GM10266 (cell line): ENCODE measurements around the gene ARID1B.

ENCODE experiments used
- DNase-seq: peaks from one replicate; pipeline ENCODE4 v3.0.0; 2012; ENCODE audit errors: extremely low spot score
- CTCF ChIP-seq: IDR thresholded peaks from 2 replicates; pipeline ENCODE4 v1.5.1; 2012; ENCODE audit warnings: mild to moderate bottlenecking, low read depth; ENCODE audit not compliant: control insufficient read depth, insufficient read depth; ENCODE audit errors: missing control alignments

The ARID1B gene

GRCh38 chr6:156933201-156934068, 156.3 kb downstream of the ARID1B start:
- no peak for DNase-seq

DNA sequence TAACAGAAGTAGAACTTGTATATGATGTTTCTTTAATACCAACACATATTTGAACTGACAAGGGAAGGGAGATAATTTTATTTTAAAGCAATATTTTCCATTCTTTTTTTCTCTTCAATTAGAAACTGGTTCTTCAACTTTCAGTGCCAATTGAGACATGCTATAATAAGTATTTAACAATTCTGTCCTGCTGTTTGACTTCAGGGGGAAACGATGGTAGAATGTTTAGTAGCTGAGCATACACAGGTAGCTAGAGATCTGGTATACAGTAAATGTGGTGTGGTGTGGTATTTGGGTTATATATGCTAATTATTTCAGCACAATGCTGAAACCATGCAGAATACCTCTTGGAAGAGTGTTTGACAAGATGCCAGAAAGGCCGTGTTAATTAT, 156.9 kb downstream of the ARID1B start:
- no peak for TF ChIP-seq CTCF
- DNase-seq: no peak

More at GRCh38 chr6:156933201-156934068, 156.3 kb downstream of the ARID1B start:
- TF ChIP-seq CTCF: peak; percentile 24

- no peak for TF ChIP-seq CTCF
- DNase-seq: no peak
Measured at GRCh38 chr6:156935000-156935399, 157.8 kb downstream of the ARID1B start.

- TF ChIP-seq CTCF: no peak
- no peak for DNase-seq
Measured at GRCh38 chr6:156938143-156938542, 161.0 kb downstream of the ARID1B start.

DNA sequence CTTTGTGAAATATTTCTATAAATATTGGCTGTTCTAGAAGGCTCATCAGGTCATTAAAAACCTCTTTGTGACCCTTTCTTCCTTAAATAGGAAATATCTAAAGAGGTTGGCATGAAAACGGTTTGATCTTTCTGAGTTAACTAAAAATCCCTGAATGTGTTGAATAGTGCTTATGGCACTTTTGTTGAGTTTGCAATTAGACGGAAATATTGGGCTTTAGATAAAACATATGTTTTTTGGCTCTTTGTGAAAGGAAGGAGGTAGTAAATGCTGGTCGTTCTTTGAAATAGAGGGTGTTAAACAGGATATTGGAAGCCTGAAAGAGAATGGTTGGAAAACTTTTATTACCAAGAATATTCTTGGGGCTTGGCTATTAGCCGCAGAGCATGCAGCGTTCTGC, 163.0 kb downstream of the ARID1B start:
- TF ChIP-seq CTCF: no peak
- DNase-seq: no peak

DNA sequence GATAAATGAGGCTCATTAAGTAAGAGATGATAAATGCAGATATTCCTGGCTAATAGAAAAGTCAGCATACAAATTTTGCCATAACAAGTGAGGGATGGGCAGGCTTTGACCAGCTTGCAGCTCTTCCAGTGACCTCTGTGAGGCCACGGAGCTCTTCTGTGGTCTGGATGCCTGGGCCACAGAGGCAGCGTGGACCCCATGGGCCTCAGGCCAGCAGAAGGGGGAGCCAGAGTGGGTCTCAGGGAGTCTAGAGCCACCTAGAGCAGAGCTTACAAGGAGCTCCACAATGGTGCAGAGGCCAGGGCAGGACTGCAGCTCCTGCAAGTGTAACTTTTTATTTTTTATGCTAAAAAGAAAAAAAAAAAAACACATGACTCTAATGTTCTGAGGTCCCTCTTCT, 165.1 kb downstream of the ARID1B start:
- no peak for DNase-seq
- TF ChIP-seq CTCF: peak; percentile 27

DNA sequence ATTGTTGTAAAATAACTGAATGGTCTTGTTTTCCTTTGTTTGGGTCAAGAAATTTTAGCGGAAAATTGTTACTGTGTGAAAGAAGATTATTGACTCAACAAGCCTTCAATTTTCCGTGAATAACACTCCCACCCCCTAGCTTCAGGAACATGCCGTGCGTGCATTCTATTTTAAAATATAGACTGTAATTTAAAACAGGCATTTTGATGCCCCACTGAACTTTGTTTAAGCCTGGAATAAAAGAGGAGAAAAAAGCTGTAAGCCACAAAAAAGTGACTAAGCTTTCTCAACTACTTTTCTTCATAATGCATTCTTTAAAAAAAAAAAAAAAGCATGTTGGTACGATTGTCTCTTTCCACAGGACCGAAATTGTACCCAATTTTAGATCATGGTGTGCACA, 166.0 kb downstream of the ARID1B start:
- TF ChIP-seq CTCF: no peak
- DNase-seq: no peak
